ENCODE measurements around the gene NPC1.

Gene NPC1

DNA sequence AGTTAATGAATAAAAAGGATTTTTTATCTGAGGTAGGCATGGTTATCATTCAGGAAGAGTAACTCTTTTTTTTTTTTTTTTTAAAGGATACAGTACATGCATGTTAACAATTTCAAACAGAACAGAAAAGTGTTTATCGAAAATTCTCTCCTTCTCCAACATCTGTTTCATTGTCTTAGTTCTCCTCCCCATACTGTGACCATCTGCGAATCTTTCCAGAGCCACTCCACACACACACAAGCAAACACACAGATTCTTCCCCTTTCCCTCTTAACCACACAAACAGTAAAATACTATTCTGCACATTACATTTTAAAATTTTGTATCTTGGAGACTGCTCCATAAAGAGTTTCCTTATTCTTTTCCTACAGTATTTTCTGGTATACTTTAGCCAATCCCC lies 38.0 kb downstream of the NPC1 start:
- H3K4me3 ChIP-seq (ENCODE audit: low read length), result no peak overlapping the region
- DNase-seq (ENCODE audit: low read depth), result peak; percentile 48
- no peak for TF ChIP-seq CTCF (conservative IDR thresholded peaks at IDR 0.05; ENCODE audit: low read length)

GRCh38 chr18:23547846-23548245 lies 38.5 kb downstream of the NPC1 start:
- DNase-seq (ENCODE audit: low read depth), result peak; percentile 58
- H3K4me3 ChIP-seq (ENCODE audit: low read length), result no peak overlapping the region
- TF ChIP-seq CTCF (conservative IDR thresholded peaks at IDR 0.05; ENCODE audit: low read length), result no peak

- no peak for DNase-seq (ENCODE audit: low read depth)
- H3K4me3 ChIP-seq (ENCODE audit: low read length), result no peak overlapping the region
These were observed 39.0 kb downstream of the NPC1 start for GRCh38 chr18:23547306-23547705.

DNA sequence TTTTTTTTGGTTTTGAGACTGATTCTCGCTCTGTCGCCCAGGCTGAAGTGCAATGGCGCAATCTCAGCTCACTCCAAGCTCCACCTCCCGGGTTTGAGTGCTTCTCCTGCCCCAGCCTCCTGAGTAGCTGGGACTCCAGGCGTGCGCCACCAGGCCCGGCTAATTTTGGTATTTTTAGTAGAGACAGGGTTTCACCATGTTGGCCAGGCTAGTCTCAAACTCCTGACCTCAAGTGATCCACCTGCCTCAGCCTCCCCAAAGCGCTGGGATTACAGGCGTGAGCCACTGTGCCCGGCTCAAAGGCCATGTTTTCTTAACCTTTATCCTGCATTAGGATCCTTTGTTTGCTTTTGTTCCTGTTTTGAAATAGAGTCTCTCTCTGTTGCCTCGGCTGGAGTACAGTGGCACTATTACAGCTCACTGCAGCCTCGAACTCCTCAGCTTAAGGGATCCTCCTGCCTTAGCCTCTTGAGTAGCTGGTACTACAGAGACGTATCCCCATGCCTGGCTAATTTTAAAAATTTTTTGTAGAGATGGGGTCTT lies 41.0 kb downstream of the NPC1 start:
- no peak overlapping the region for H3K4me3 ChIP-seq (ENCODE audit: low read length)
- DNase-seq (ENCODE audit: low read depth), result no peak
- no peak for TF ChIP-seq CTCF (conservative IDR thresholded peaks at IDR 0.05; ENCODE audit: low read length)

More at GRCh38 chr18:23547306-23547705, 39.0 kb downstream of the NPC1 start:
- no peak for TF ChIP-seq CTCF (conservative IDR thresholded peaks at IDR 0.05; ENCODE audit: low read length)

GRCh38 chr18:23542461-23542860 lies 43.8 kb downstream of the NPC1 start:
- TF ChIP-seq CTCF (conservative IDR thresholded peaks at IDR 0.05; ENCODE audit: low read length), result no peak
- no peak overlapping the region for H3K4me3 ChIP-seq (ENCODE audit: low read length)
- no peak for DNase-seq (ENCODE audit: low read depth)

DNA sequence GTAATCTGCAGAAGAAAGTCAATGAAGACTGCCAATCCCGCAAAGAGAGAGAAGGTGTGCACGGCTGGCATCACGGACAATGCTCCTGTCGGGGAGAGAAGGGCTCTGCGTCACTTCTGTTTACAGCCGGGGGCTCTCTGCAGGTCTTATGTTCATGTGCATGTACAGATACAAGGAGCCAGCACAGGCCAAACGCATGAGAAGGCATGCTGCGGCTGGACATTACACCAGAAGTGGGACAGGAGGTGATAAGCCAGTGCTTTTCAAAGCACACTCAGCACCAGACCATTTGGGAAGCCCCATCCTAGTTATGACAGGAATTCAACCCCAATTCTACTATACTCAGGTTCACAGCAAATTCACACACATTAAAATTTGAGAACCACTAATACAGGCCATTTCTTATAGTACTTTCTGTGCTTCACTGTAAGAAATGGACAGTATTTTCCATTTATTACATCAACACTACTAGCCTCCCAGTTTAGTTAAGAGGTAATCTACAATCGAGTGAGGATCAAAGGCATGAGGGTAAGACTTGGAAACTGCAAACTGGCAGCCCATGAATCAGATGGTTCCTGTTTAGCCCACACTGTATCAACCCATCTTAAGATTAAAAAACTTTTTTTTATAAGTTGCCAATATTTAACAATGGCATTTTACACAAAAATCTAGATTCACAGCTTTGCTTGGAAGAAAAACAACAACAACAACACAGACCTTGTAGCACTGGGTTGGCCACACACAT lies 44.8 kb downstream of the NPC1 start:
- no peak overlapping the region for H3K4me3 ChIP-seq (ENCODE audit: low read length)
- no peak for TF ChIP-seq CTCF (conservative IDR thresholded peaks at IDR 0.05; ENCODE audit: low read length)
- DNase-seq (ENCODE audit: low read depth), result no peak

GRCh38 chr18:23540867-23541266 lies 45.4 kb downstream of the NPC1 start:
- TF ChIP-seq CTCF (conservative IDR thresholded peaks at IDR 0.05; ENCODE audit: low read length), result no peak

More at GRCh38 chr18:23540867-23541266, 45.4 kb downstream of the NPC1 start:
- no peak for DNase-seq (ENCODE audit: low read depth)
- H3K4me3 ChIP-seq (ENCODE audit: low read length), result no peak overlapping the region
